ENCODE data around the gene ATG5. TPM values are rescaled to one million over a fixed set of nuclear protein-coding genes. Genes with fewer than 3 reads are reported as not detected.

The ATG5 gene
- 28.9 and 31.4 TPM in 2 replicates for total RNA-seq

GRCh38 chr6:106325336-106326178 is at the start of gene ATG5:
TSS of gene ATG5 (minus strand) at chr6:106325760. CDS start at chr6:106316208, 9,552 bp downstream.

GRCh38 chr6:106360410-106360988 is 34.9 kb upstream of the ATG5 start, which contains the start of gene CRYBG1:
TSS of gene CRYBG1 (plus strand) at chr6:106360717. CDS start at chr6:106360909, 192 bp downstream.

Other genes with a start within 250 kb of the ATG5 start
- 1.2 and 1.8 TPM in 2 replicates for gene PRDM1, start 239.4 kb downstream of the ATG5 start, total RNA-seq
- gene CRYBG1, start 35.0 kb upstream of the ATG5 start, total RNA-seq = 16.1 and 23.9 TPM in 2 replicates

All from myometrial cell (primary cell).